Lung (tissue), 12 donors: Measurements from ENCODE around the gene GRPEL1. TPM values are rescaled to one million over a fixed set of nuclear protein-coding genes. Genes with fewer than 3 reads are reported as not detected.

Source experiments
- ATAC-seq: fragments of 200-7000 bp; cut with Tn5 transposase; one replicate; pipeline ENCODE4 v1.9.1; 2020; ENCODE audit warnings: moderate number of reproducible peaks; ENCODE audit not compliant: insufficient read depth, low FRiP score
- DNase-seq, 3 donors: peaks; one replicate each; pipeline ENCODE4 v3.0.0-alpha.2; 2013 to 2017
- H3K27ac ChIP-seq, 2 donors: one replicate each; pipeline ENCODE4 v1.5.1; 2013; ENCODE audit warnings: mild to moderate bottlenecking in 2 of 2, moderate library complexity in 2 of 2, control low read depth in 1 of 2, inconsistent platforms in 1 of 2, low read depth in 1 of 2, low read length in 1 of 2
- H3K27me3 ChIP-seq, 3 donors: one replicate each; pipeline ENCODE4 v1.5.1; 2013; ENCODE audit warnings: low read length in 2 of 3; ENCODE audit not compliant: control insufficient read depth in 3 of 3, insufficient read depth in 3 of 3
- H3K36me3 ChIP-seq, 4 donors: one replicate each; pipeline ENCODE4 v1.5.1; 2013; ENCODE audit warnings: low read length in 4 of 4, mild to moderate bottlenecking in 1 of 4, moderate library complexity in 1 of 4; ENCODE audit not compliant: control insufficient read depth in 4 of 4, insufficient read depth in 4 of 4
- H3K4me1 ChIP-seq, 5 donors: one replicate each; pipeline ENCODE4 v1.5.1; 2013; ENCODE audit warnings: low read length in 5 of 5, mild to moderate bottlenecking in 2 of 5, moderate library complexity in 1 of 5; ENCODE audit not compliant: control insufficient read depth in 5 of 5, insufficient read depth in 5 of 5
- H3K4me3 ChIP-seq: one replicate; pipeline ENCODE4 v1.5.1; 2013; ENCODE audit warnings: mild to moderate bottlenecking, control low read depth, moderate library complexity
- H3K9ac ChIP-seq, 2 donors: one replicate each; pipeline ENCODE4 v1.5.1; 2013; ENCODE audit warnings: low read length in 2 of 2, control low read depth in 1 of 2; ENCODE audit not compliant: insufficient read depth in 1 of 2
- H3K9me3 ChIP-seq, 4 donors: one replicate each; pipeline ENCODE4 v1.5.1; 2013; ENCODE audit warnings: low read length in 3 of 4, mild to moderate bottlenecking in 1 of 4, moderate library complexity in 1 of 4; ENCODE audit not compliant: control insufficient read depth in 4 of 4, insufficient read depth in 3 of 4
- CTCF ChIP-seq: IDR thresholded peaks from 2 replicates; pipeline ENCODE4 v1.5.1; 2012; ENCODE audit warnings: mild to moderate bottlenecking; ENCODE audit errors: control extremely low read depth, extremely low read depth
- WGBS, 2 donors: extraction: QIAGEN DNeasy Blood & Tissue Kit; methylation state at CpG; one replicate each; pipeline ENCODE4 v1.1.7; 2013; 5-methylcytosine and 5-hydroxymethylcytosine counted together
- polyA plus RNA-seq, 2 donors: library from polyadenylated mRNA; stranded (reverse); fragments of 200-250 nt; gene quantifications; one replicate each; pipeline ENCODE4 v1.2.1, GENCODE V29; 2013
- total RNA-seq, 2 donors: library from RNA; depleted of rRNA in 1 of 2; stranded (reverse); fragments of >200 nt in 1 of 2; gene quantifications; one replicate each; pipeline ENCODE4 v1.2.1, GENCODE V29; 2014 to 2021
- donor health status: control.
- donor health status: control.
- donor health status: Bipolar disorder and iron deficiency.
- donor health status: healthy.
- donor health status: DM: yes; HTN: yes; CAD: no.

GRPEL1 gene
- total and polyA plus RNA-seq, 4 donors: 13.9 to 39.1 (median 29.3) TPM

DNA sequence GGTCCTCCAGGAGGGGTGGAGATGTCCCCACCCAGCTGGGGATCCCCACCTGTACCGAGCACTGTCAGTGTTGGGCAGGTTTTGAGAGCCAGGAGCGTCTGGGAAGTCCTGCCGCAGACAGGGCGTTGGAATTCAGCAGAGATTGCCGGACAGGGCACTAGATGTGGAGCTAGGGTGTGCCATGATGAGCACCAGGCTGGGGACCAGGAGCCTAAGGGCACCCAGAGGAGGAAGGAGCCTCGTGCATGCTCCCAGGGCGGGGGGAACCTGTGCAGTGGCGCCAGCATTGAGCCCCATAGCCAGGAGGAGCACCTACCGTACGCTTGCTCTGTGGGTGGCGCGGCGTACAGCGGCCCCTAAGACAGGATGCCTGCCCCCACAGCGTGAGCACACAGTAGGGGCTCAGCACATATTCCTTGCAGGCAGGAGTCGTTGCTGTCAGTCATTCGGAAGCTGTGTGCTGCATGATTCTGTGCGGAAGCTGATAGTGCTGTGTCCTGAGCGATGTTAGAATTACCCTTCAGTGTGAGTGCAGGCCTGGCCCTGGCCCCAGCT, 43.5 kb downstream of the GRPEL1 start:
- Histone ChIP-seq H3K36me3 (peaks cover 4 to 39% (median 17%) of the 10 kb centered on the region in 4 donors), H3K4me1 (no peaks in the 10 kb centered on the region), H3K4me3 (no peak overlapping the region), H3K9ac (no peak overlapping the region), H3K9me3 (no peaks in the 10 kb centered on the region), H3K27ac (no peak overlapping the region), H3K27me3 (no peaks in the 10 kb centered on the region)
- ATAC-seq: no peak
- TF ChIP-seq CTCF: no peak
- WGBS, 2 donors: 94 to 95% methylated on average over 19 of the region's 19 CpGs
- DNase-seq: no peak

DNA sequence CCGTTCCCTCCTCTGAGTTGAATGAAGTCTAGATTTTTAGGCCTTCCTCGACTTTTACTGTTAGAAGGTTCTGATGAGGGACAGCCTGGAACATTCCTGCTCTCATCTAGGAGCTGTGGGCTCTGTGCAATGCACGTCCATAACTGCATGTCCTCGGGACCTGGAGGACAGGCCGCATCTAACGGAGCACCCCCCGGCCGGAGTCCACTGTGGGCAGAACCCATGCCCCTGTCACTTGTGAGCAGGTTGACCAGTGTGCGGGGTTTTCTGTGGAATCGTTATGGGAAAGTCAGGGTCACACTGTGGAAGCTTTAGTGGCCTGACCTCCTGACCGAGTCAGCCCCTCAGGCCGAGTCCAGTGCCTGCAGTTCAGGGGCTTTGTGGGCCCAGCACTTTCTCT, 44.0 kb downstream of the GRPEL1 start:
- DNase-seq: no peak
- WGBS, 2 donors: 96 to 97% methylated on average over 12 of the region's 12 CpGs
- peaks cover 4 to 41% (median 17%) of the 10 kb centered on the region in 4 donors for H3K36me3 ChIP-seq
- no peak overlapping the region for H3K9ac ChIP-seq
- no peaks in the 10 kb centered on the region for H3K4me1 ChIP-seq
- no peak overlapping the region for H3K27ac ChIP-seq
- TF ChIP-seq CTCF: no peak
- ATAC-seq: no peak
- no peak overlapping the region for H3K4me3 ChIP-seq
- H3K27me3 ChIP-seq: no peaks in the 10 kb centered on the region
- H3K9me3 ChIP-seq: no peaks in the 10 kb centered on the region

DNA sequence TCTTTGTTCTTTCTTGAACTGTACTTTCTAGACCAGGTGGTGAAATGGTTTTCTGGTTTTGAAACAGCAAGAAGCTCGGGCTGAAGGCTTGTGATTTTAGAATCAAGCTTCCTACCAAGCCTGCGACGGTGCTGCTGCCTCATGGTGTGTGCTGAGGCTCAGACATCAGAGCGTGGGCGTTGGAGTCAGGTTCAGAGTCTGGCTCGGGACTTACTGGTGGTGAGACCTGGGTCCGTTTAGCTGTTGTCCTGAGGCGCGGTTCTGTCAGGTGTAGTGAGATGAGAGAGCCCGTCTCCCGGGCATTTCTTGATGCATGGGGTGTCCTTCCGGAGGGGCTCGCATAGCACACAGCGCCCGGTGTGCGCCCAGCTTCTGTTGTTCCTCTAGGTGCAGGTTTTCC, 44.4 kb downstream of the GRPEL1 start:
- no peaks in the 10 kb centered on the region for H3K9me3 ChIP-seq
- DNase-seq (no peak), ATAC-seq (no peak)
- H3K27me3 ChIP-seq: no peaks in the 10 kb centered on the region
- H3K36me3 ChIP-seq: peaks cover 4 to 42% (median 17%) of the 10 kb centered on the region in 4 donors
- no peak overlapping the region for H3K4me3 ChIP-seq
- no peak overlapping the region for H3K27ac ChIP-seq
- H3K9ac ChIP-seq: no peak overlapping the region
- 95 to 96% methylated on average over 16 of the region's 16 CpGs for WGBS, 2 donors
- TF ChIP-seq CTCF: no peak
- no peaks in the 10 kb centered on the region for H3K4me1 ChIP-seq
